GM21576 (cell line): ENCODE measurements around the gene BBS4.

Experiments used
- ATAC-seq: cut with Tn5 transposase; IDR thresholded peaks from one replicate; pipeline ENCODE4 v1.9.1; 2021; ENCODE audit warnings: mild to moderate bottlenecking, moderate library complexity; ENCODE audit not compliant: unreplicated experiment

Gene BBS4

DNA sequence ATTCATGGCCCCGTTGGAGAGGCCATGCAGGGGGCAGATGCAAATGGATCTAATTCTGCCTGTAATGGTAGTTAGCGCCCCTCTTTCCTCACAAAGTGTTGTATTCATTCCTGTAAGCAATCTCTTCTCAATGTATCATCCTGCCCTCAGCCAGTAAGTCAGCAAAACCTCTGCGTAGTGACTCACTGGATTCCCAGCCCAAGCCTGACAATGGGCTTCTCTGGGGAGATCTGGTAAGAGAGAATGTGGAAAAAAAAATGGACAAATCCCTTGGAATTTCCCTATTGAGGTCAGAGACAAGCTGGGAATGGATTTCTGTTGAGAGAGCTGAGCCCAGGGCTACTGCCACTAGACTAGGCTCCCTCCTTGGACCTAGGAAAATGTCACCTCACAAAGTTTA is 72.2 kb downstream of the BBS4 start:
- ATAC-seq = no peak

DNA sequence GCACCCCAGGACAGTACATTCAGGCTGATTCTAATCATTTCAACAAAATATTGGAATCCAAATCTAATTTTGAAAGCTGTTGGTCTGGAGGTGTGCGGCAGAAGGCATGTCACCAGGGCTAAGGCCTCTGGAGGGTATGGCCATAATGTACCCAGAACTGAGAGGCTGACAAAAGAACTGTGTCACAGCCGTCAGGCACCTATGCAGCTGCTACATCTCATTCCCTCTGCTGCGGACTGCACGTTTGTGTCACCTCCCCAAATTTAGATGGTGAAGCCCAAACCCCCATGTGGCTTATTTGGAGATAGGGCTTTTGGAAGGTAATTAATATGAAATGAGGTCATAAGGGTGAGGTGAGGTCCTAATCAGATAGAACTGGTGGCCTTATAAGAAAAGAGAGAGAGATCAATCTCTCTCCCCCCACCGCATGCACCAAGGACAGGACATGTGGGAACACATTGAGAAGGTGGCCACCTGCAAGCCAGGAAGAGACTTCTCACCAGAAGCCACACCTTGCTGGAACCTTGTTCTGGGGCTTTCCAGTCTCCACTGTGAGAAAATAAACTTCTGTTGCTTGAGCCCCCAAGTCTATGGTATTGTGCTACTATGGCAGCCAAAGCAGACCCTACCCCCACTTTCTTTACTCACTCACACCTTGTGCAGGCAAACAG is 74.7 kb downstream of the BBS4 start:
- ATAC-seq = no peak

DNA sequence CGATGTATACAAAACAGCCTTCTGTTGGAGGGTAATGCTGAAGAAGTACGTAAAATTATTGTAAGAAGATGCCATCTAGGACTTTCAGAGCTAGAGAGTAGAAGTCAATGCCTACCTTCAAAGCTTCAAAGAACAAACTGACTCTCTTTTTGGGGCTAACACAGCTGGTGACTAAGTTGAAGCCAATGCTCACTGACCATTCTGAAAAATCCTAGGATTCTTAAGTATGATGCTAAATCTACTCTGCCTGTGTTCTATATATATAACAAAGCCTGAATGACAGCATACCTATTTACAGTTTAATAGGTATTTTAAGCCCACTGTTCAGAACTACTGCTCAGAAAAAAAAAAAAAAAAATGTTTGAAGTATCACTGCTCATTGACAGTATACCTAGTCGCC is 78.6 kb downstream of the BBS4 start:
- ATAC-seq = no peak

DNA sequence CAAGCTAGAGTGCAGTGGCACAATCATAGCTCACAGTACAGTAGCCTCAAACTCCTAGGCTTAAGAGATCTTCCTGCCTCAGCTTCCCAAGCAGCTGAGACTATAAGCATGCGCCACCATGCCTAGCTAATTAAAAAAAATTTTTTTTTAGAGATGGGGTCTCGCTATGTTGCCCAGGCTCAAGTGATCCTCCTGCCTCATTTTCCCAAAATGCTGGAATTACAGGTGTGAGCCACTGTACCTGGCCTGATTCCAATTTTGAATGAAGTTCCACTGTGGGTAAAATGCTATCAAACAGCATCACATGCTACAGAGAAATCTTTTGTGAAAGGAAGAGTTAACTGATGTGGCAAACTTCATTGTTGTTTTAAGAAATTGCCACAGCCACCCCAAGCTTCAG is 80.0 kb downstream of the BBS4 start:
- ATAC-seq = no peak

DNA sequence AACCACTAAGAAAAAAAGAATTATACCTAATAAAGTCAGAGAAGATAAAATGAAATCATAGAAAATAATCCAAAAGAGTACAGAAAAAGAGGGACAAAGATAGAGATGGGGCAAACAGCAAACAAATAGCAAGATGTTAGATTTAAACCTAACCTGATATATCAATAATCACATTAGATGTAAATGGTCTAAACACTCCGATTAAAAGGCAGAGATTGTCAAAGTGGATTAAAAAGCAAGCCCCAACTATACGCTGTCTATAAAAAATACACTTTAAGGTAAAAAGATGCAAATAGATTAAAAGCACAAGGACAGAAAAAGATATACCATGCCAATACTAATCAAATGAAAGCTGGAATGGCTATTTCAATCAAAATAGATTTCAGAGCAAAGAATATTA is 80.8 kb downstream of the BBS4 start:
- ATAC-seq = no peak

DNA sequence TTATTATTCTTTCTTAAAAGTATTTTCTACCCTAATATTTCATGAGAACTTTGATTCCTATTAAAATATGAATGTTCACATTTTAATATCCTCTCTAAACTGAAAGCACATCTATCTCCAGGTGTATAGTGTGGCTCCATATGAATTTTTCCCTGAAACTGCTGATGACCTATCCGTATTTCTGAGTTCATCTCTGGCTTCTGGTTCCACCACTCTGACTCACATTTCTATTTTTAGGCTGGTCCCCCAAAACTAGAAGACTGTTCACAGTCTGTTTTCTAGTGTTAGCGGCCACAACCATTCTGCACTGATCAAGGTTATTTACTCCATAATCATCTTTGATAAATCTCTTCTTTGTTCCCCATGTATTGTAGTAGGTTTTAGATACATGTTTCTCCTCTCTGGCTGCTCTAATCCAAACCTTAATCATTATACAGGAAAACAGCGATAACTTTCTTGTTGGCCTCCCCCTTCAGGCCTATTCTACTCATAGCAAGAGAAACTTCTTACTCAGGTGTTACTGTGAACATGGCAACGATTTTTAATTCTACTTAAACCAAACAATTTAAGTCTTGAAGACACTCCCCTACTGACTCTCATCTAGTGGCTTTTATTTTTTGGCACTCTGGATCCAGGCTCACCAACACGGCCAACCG is 84.8 kb downstream of the BBS4 start:
- ATAC-seq = no peak

DNA sequence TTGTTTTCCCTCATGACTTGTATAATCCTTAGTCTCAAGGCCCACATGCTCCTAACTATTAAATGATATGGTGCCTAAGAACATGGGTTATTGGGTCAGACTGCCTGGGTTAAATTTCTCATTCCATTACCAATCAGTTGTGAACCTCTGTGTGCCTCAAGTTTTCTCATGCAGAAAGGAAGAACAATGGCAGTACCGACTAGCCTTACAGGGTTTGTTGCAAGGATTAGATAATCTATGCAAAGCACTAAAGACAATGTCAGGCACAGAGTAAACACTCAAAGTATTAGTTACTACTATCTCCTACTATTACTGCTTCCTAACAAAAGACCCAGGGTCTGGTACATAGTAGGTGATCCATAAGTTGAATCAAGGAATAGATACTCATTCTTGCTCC is 85.3 kb downstream of the BBS4 start:
- ATAC-seq = no peak

DNA sequence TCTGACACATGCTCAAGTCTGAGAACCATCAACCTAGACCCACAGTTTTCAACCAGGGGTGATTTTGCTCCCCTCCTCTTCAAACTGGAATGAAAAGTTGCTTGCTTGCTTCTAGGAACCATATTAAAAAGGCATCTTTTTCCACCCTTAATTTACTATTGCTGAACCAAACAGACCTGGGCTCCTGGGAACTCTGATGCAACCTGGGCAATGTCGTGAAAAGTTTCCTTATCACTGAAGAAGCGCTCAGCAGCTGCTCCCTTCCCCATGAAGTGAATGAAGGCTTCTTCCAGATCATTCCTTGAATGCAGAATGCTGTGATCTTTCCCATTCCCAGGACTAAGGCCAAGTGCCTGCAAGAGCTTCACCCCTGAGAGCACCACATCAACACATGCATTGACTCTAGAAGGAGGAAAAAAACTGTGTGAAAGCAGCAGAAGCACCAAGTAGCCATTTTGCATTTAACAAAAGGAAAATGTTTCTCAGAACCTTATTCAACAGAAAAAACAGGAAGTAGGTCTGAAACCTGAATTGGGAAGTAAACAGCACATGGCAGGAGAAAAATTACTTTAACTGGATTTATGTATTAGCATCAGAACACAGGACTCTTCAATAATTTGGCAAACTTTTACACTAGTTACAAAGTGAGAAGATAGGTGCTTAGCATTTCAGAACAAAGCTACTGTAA is 88.8 kb downstream of the BBS4 start:
- no peak for ATAC-seq

DNA sequence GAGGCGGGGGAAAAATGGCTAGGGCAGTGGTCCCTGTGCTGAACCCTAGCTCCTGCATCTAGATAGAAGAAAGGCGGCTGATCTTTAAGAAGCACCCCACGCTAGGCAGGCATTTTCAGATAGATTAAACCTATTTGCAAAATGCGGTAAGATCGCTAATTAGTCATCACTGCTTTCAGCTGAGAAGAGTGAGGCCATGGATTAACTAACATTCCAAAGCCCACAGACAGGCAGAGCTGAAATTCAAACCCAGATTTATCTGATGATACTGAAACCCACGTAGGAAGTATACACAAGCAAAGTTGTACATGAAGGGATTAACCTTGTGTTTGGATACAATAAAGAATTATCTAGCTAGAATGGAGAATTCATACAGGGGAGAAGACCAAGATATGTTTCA is 92.8 kb downstream of the BBS4 start:
- ATAC-seq = no peak

DNA sequence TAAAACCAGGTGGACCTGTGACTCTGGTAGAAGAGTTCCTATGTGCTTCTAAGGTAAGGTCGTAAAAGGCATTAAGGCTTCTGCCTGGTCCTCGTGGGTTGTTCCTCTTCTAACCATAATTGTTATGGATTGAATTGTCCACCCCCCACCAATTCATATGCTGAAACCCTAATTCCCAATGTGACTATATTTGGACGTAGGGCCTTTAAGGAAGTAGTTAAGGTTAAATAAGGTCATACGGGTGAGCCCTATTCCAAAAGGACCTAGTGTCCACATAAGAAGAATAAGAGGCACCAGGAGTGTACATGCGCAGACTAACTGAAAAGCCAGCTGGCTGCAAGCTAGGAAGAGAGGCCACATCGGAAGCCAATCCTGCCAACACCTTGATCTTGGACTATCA is 95.6 kb downstream of the BBS4 start:
- ATAC-seq = no peak

DNA sequence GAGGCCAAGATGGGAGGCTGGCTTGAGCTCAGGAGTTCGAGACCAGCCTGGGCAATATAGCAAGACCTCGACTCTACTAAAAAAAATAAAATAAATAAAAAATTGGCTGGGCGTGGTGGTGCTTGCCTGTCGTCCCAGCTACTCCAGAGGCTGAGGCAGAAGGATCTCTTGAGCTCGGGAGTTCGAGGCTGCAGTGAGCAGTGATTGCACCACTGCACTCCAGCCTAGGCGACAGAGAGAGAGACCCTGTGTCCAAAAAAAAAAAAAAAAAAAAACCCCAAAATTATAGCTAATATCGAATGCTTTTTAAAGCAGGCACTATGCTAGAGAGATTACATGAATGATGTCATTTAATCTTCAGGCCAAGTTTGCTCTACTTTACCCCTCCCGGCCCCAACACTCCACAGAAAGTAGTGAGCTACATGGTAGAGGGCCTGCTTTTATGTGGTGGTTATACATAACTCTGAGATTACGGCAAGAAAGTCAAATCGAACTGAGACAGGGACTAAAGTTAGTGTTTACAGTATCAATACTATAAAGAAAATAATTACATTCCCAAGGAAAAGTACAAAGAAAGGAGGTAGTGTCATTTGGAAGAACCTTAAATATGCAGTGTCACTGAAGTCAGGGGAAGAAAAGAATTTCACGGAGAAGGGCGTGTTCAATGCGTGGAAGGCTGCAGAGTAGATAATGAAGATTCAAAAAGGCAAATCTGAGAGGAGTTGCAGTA is 96.4 kb downstream of the BBS4 start:
- ATAC-seq = no peak

DNA sequence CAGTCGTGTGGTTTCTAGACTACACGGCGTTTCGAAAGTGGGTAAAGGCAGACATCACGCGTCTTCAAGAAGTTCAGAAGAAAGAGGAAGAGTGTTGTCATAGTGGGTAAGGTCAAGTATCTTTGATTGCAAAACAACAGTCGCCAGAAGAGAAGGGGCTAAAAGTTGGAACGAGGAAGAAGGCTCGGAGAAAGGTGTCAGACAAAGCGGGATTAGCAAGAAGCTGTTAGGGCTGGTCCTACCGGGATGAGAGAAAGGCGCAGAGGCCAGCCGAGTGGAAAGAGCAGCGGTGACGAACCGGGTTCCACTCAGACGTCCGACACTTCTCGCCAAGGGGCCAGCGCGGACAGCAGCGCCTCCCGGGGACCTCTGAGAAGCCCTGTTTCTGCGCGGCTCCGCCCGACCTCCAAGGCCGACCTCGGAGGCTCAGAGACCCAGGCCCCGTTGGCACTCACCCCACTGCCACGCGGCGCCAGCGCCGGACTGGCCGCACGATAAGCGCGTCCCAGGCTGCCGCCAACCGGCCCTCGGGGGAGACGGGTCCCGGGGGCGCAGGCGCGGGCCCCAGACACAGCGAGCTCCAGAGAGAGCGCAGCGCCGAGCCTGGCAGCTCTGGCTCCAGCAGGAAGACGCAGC is 97.1 kb downstream of the BBS4 start:
- ATAC-seq = peak; percentile 29

DNA sequence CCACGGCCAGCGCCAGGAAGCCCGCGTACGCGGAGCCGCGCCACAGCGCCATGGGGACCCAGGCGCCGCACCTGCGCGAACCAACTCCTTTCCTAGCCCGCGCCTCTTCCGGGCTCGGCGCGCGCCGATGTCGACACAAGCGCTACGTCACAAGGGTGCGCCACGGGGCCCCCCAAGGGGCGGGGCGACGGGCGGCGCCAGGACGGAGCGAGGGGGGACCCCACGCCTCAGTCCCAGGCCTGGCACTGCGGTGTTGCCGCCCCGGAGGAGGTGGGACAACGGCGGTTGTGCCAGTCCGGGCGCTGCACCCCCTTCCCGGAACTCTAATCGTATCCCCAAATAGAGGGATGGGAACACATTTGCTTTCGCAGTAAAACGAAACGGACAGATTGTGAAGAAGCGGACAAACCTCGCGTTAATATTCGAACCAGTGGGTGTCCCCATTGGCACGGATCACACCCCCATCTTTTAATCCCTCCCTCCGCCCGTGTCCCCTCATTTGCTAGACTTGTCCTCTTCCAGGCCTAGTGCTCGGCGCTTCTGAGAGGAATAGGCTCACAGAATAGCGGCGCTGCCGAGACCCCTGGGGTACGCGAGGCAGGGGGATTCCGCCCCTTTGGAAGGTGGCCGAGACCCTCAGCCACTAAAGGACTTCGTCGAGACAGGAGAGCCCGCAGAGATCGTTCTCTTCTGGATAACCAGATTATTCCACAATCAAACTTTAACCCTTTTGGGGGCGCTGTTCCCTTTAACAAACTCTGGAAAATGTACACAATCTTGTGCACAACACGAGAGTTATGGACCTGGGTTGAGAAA is 97.8 kb downstream of the BBS4 start, which contains the start of gene ADPGK:
Gene ADPGK (minus strand): TSS at position 119 of the 816 bp plus-strand sequence. CDS start 67 bp downstream, at position 52.
- peak; percentile 74 for ATAC-seq

DNA sequence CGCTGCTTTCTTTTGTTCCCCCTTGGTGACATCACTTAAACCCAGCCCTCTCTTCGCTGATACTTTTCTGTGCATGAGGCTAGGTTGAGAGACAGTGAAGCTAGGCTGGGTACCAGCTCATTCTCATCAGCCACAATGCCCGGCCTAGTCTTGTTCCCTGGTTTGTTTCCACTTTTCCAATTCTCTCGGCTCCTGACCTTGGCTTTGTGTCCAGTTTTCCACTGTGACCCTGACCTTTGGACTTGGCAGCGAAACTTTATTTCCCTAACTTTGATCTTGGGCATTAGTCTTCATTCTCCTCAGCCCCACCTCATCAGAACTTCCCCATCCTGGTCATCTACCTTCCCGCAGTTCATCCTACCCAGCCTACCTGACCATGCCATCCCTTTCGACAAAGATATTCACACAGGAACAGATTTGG is 98.5 kb downstream of the BBS4 start:
- ATAC-seq = no peak

DNA sequence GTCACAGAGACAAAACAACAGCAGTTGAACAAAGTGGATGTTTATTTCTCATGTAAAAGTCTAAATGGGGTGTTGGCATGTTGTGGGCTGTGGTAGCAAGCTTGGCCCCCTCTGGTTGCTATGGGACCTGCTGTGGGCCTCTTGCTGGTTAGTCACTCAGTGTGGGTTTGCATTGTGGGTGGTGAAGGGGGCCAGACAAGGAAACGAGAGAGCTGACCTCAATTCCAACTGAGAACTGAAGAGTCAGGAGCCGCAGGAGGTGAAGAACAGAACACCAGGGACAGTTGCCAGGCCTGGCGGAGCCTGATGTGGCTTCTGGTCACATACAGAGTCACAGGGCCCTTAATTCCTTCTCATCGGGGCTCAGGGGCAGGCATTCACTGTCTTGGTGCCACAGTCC is 99.4 kb downstream of the BBS4 start:
- no peak for ATAC-seq

DNA sequence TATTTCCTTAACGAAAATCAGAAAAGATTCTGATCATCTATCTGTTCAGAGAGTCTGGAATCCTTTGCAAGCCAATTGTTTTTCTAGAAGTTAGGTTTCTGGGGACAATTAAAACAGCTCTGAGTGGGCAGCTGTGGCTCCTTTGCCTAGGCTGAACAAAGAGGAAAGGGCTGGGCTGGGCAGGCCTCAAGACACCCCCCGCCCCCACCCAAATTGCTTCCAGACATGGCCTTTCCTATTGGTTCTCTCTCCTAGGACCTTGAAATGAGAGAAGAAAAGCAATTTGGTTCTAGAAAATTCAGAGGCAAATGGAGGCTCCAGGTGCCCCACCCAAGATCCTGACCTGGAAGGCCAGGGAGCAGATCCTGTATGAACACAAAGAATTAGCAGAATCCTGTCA is 99.8 kb downstream of the BBS4 start:
- ATAC-seq = no peak

DNA sequence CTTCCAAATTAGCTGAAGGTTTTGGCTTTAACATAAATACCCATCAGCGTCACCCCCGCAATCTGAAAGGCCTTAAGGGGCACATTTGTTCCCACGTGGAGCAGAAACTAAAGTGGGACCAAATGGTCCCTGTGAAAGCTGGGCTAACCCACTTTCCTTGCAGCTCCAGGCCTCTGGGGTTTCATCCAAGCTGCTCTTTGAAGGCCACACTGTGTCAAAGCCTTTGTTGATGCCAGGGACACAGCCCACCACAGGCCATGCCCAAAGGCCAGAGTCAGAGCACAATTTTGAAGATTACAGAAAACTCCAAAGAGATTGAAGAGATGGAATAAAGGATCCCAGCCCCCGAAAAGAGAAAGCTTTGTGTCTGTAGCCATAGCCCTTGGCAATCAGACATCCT is 100.2 kb downstream of the BBS4 start:
- no peak for ATAC-seq

DNA sequence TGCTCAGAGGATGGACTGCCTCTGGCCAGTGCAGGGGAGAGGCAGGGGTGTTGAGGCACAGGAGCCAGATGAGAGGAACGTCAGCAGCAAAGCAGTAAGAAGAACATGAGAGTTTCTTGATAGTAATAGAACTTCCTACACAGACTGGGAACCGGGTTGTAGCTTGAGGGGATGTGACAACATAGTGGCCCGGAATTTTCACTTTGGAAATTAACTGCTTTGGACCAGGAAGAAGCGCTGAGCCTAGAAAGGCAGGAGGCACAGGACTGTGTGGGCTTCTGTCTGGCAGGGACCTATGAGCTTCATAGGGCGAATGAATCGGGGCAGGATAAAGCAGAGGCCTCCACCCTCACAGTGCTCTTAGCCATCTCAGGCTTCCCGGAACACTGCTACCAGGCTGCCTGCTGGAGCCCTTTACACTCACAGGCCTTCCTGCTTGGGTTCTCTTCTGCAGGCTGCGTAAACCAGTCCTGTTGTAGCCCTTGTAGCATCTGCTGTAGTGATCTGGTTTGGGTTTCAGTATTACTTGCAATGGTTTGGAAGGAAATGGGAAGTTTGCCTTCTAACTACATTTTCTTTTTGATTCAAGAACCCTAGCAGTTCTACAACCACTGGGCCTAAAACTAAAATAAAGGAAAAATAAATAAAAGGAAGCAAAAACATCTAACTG is 100.8 kb downstream of the BBS4 start:
- ATAC-seq = no peak

DNA sequence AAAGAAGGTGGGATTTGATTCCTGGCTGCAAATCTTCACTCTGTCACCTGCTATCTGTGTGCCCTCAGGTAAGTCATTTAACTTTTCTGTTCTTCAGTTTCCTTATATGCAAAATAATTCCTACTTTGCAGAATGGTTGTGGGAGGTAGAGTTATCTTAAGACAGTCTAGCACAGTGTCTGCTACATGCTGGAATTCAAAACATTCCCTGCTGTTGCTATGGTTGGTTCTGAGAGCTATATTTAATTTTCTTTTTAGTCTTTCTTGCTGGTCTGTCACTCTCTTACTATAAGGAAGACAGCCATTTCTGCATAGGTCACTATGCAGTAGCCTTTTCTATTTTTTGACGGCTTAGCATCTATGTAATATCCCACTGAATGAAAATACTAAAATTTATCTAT is 101.5 kb downstream of the BBS4 start:
- ATAC-seq = no peak
